GM18517 (cell line): ENCODE measurements around the gene TANC2.
"Not testable (repeated sequence)": the region's sequence is repeated elsewhere in the genome, so short reads cannot be mapped to it uniquely, and the experiment has no call there.

Experiments used
- ATAC-seq: cut with Tn5 transposase; IDR thresholded peaks from one replicate; pipeline ENCODE4 v1.9.1; 2021; ENCODE audit warnings: mild to moderate bottlenecking, moderate library complexity; ENCODE audit not compliant: unreplicated experiment

Gene TANC2

GRCh38 chr17:62963296-62963695 lies 2.7 kb upstream of the TANC2 start:
- ATAC-seq, result no peak

- ATAC-seq, result no peak
Observed at GRCh38 chr17:62964506-62964905, 1.5 kb upstream of the TANC2 start.

DNA sequence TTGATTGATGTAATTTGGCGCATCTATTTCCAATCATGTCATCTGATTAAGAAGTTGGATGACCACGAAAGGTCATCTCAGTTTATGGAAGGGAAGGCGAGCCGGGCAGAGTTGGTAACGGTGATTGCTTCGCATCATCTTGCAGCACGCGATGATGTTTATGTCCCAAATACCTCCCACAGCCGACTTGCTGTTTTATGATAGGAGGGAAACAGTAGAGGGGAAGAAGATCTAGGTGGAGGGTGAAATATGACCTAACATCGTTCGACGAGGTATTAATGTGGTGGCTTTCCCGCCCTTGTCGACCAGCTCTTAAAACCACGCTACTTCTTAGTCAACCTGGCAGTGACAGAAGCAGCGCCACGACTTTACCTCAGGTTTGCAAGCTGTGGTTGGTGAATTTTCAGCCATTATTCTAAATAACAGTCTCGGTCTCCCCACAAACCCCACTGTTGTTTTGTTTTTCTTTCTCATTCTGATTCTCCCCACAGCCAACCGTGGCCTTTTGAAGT lies 805 bp upstream of the TANC2 start:
- no peak for ATAC-seq

DNA sequence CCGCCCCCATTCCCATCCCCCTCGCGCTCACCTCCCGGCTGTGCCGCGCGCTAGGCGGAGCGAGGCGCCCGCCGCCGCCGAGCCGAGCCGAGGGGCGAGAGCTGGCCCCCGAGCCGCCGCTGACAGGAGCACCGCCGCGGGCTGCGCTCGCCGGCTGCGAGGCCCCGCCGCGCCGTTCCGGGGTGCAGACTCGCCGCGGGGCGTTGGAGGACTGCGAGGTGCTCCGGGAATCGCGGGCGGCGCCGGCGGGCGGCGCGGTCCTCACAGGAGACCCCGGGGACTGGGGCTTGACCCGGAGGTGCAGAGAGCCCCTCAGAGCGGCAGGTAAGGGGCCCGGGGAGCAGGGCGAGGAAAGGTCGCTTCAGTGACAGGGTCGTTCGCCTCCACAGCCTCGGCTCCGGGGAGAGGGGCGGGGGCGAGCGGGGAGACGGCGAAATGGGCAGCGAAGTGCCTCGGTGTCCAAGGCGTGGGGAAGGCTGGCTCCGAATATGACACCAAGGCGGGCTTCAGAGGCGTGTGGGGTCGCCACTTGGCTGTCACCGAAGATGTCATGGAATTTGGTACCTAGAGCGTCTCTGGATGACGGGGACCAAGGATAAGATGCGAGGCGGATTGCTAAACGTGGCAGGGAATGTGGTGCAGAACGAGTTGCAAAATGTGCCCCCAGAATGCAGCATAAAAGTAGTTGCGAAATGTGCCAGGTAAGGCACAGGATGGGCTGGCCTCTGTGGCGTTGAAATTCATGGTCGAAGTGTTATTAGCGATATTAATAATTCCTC lies 580 bp downstream of the TANC2 start:
- no peak for ATAC-seq

DNA sequence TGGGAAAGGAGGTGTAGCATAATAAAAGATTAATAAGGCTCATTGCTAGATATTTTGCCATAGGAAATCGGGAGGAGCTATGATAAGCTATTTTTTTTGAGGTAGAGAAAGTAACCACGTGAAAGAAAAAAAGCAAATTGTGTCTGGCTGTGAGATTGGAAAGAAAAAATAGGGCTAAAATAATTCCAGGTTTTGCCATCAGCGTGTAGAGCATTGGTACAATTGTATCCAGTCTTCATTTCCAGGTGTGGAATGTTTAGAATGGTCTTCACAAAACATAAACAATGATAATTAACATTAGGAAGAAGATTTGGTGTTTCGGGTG lies 1.1 kb downstream of the TANC2 start:
- no peak for ATAC-seq

- peak; percentile 83 for ATAC-seq
Observed at GRCh38 chr17:62968445-62968923, 2.4 kb downstream of the TANC2 start.

DNA sequence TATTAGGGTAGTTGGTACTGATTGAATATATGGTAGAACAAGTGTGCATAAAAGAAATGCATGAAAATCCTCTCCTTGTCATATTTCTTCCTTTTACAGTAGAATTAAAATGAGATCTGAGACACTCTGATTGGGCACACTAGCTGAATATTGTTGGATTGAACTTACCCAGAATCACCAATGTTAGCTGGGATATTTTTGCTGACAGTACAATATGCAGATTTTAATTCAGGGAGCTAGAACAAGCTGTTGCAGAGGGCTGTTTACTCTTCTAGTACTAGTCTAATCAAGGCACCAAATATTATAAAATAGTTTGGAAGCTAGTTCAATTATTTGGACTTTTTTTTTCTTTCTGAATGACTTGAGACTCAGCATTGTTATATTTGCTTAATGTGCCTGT lies 4.6 kb downstream of the TANC2 start:
- ATAC-seq, result no peak

- no peak for ATAC-seq
Observed at GRCh38 chr17:62971853-62972252, 5.8 kb downstream of the TANC2 start.

- ATAC-seq, result no peak
Observed at GRCh38 chr17:62974788-62975187, 8.8 kb downstream of the TANC2 start.

GRCh38 chr17:62975206-62975605 lies 9.2 kb downstream of the TANC2 start:
- no peak for ATAC-seq

DNA sequence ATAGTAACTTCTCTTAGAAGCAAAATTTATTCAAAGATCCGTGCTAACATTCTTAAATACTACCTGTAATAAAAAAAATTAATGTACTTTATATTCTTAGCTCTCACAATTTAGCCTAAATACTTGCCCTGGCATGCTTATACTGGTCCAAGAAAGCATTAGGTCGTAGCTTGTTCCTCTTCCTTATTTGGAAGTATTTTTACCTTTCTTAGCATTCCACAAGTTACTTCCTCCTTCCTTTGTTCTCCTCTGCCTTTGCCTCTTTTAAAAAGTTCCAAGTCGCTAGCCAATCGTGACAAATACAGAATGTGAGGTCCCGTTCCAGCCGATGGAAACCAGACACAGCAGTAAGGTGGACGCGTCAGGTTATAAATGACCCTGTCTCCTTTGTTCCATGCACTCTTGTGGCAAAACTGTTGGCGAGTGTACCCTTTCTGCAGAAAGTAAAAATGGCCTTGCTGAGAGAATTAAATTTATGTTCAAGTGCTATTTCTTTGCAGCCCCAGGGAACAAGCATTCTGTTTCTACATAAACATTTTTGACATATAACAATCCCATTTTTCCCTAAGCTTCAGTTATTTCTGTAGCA lies 10.7 kb downstream of the TANC2 start:
- ATAC-seq, result not testable (repeated sequence)

DNA sequence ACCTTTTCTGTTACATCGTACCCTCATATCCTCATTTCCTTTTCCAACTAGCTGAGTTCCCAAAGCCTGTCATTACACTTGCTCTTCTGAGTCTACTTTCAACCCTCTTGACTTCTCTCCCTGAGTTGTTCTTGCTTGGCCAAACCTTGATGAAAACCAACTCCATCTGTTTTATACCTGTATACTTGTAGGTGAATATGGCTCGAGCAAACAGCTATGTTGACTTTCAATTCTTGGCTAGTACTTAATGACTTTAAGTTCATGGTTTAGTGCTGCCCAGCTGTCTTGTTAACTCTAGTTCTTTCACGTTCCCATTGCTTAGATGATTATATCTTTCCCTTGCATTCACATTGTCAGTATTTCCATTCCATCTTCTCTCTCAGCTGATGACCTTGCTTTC lies 14.8 kb downstream of the TANC2 start:
- no peak for ATAC-seq

DNA sequence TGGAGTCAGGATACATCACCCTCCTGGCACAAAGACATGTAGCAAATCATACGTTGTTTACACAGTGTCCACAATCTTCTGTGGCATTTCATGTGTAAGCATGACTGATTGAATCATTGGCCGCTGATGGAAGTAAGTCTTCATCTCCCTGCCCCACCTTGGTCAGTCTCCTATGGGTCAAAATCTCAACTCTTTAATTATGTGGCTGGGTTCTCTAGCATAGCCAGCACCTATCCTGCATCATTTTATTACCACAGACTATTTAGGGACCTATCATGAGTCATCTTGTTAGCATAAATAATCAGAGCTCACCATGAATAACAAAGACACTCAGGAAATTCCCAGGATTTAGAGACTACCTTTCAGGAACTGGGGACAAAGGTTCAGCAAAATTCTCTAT lies 15.9 kb downstream of the TANC2 start:
- no peak for ATAC-seq

GRCh38 chr17:62984801-62985200 lies 18.8 kb downstream of the TANC2 start:
- ATAC-seq, result no peak

GRCh38 chr17:62986549-62986948 lies 20.5 kb downstream of the TANC2 start:
- no peak for ATAC-seq

- ATAC-seq, result no peak
Observed at GRCh38 chr17:62987136-62987535, 21.1 kb downstream of the TANC2 start.

DNA sequence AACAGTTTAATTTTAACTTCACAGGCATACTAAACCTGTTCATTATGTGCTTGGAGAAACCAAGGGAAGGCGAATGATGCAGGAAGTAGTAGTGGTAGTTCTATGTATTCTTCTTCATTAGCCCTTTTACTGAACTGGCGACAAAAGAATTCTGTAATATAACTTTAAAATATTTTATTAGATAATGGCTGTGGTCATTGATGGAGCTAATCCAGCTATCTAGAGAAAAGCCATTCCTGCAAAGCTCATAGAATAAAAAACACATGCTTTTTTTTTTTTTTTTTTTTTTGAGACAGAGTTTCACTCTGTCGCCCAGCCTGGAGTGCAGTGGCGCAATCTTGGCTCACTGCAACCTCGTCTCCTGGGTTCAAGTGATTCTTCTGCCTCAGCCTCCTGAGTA lies 23.5 kb downstream of the TANC2 start:
- ATAC-seq, result no peak

GRCh38 chr17:62994931-62995330 lies 28.9 kb downstream of the TANC2 start:
- ATAC-seq, result no peak

DNA sequence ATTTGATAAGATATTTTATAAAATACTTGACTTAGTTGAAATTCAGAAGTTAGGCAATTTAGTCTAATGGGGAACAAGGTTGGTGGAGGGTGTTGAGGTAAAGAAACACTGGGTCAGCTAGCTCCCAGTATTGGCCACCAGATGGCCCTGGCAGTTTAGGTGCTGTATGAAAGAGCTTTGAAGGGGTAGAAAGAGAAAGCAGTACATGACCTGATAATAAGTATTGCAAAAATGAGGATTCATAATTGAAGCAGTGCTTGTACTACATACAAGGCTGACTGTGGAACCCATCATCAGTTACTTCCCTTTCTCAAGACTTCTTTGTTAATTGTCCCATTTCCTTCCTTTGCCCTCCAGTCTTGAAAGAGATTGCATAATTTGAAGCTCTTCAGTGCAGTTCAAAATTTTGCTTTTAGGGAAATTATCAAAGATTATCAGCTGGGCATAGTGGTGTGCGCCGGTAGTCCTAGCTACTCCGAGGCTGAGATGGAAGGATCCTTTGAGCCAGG lies 29.4 kb downstream of the TANC2 start:
- ATAC-seq, result no peak

GRCh38 chr17:62996221-62996620 lies 30.2 kb downstream of the TANC2 start:
- no peak for ATAC-seq

GRCh38 chr17:62998166-62998565 lies 32.1 kb downstream of the TANC2 start:
- no peak for ATAC-seq

GRCh38 chr17:62998665-62999393 lies 32.8 kb downstream of the TANC2 start:
- no peak for ATAC-seq
